Hindlimb muscle (tissue), 1 donor: ENCODE measurements around the gene TTC9. TPM values are rescaled to one million over a fixed set of nuclear protein-coding genes. Genes with fewer than 3 reads are reported as not detected.
"Not testable (repeated sequence)": the region's sequence is repeated elsewhere in the genome, so short reads cannot be mapped to it uniquely, and the experiment has no call there.

Source experiments
- DNase-seq: peaks from one replicate; pipeline ENCODE4 v3.0.0-alpha.2; 2013
- polyA plus RNA-seq: library from polyadenylated mRNA; unstranded; fragments of 120-200 nt; gene quantifications from one replicate; pipeline ENCODE4 v1.2.1, GENCODE V29; 2013; ENCODE audit not compliant: insufficient read length

The TTC9 gene
- polyA plus RNA-seq, 1 donor: 8.1 TPM

- DNase-seq: no peak
These were observed 42.3 kb downstream of the TTC9 start for GRCh38 chr14:70683983-70684382.

GRCh38 chr14:70685474-70686197, 43.9 kb downstream of the TTC9 start:
- DNase-seq: no peak

GRCh38 chr14:70692210-70692609, 50.5 kb downstream of the TTC9 start:
- DNase-seq: peak; percentile 18

DNA sequence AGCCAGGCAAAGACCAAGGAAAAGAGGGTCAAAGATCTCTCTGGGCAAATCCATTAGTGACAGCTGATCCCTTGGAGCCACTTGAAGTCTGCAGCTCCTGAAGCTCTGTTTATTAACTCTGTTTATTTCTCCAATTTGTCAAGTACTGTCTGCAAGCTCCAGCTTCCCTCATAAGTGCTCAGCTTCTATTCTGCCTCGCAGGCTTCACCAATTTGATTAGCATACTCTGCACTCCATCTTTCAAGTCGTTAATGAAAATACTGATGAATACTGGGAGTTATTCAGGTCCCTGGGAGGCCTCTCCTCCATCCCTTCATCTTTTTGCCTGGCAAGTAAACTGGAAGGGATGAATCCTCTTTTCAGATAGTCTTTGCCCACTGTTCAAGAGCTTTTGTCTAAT, 54.3 kb downstream of the TTC9 start:
- no peak for DNase-seq

DNA sequence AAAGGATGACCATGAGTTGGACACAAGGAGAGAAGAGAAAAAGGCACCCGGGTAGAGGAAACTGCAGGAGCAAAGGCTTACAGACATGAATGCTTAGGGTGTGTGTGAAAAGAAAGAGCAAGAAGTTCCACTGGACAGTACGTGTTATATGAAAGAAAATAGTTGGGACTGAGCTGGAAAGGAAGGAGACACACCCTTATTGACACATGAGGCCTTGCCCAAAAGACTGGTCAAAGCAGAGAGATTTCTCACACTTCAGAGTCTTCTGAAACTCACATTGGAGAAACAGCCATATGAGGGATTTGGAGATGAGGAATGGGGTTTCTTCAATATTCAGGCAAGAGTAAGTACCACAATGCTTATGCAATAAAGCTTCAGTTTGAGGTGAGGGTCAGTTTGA, 56.0 kb downstream of the TTC9 start:
- no peak for DNase-seq

DNA sequence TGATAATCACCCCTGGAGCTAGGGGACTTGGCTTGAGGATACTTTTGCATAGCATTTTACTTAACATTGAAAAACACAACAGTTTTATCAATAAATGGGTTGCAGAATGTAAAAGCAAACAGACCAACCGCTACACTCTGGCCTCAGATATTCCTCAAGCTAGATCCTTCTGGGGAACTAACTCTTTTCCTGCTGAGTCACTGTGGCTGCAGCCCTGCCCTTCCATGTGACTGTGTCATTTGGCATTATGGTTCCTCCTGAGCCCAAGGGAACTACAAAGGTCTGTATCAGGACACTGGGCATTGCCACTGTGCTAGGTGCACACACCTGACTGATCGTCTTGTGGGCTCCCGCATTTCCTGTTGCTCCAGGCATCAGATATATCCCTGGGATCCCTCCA, 56.6 kb downstream of the TTC9 start:
- DNase-seq: no peak

GRCh38 chr14:70699646-70700045, 57.9 kb downstream of the TTC9 start:
- no peak for DNase-seq

DNA sequence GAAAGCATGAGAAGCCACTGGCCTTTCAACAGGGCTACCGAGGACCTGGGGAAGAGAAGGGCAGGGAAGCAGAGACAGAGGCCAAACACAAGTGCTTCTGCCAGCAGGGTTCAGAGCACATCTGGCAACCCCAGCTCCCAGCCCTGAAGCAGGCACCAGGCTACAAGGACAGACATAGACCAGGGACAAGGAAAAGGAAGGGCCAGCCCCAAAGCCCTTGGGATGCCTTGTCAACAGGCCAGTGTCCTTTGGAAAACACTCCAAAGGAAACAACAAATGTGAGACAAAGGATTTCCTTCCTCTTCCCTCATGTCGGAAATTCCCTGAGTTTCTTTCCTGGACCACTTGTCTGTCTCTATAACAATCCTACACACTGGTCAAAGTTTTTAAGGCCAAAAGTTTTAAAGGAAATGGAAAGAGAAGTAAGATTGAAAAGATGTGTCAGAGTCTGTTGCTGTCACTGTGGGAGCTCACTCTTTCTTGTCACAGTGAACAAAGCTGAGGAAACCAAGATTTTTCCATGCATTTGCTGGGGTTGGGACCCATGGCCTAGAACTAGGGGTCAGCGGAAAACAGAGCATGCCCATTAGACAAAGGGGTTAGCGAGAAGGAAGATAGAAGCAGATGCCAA, 59.4 kb downstream of the TTC9 start:
- no peak for DNase-seq

- no peak for DNase-seq
These were observed 59.9 kb downstream of the TTC9 start for GRCh38 chr14:70701610-70702009.

DNA sequence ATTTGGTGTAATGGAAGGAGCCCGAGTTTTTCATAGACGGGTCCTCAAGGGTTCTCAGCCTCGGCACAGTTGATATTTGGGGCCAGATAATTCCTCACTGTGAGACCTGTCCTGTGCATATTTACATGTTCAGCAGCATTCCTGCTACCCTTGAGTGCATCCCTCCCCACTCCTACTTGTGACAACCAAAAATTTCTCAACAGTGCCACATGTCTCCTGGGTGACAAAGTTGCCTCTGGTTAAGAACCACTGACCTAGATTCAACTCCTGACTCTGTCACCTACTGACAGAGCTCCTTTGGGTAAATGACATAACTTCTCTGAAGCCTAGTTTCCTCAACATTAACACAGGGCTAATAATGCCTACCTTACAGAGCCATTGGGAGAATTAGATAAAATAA, 60.4 kb downstream of the TTC9 start:
- no peak for DNase-seq

DNA sequence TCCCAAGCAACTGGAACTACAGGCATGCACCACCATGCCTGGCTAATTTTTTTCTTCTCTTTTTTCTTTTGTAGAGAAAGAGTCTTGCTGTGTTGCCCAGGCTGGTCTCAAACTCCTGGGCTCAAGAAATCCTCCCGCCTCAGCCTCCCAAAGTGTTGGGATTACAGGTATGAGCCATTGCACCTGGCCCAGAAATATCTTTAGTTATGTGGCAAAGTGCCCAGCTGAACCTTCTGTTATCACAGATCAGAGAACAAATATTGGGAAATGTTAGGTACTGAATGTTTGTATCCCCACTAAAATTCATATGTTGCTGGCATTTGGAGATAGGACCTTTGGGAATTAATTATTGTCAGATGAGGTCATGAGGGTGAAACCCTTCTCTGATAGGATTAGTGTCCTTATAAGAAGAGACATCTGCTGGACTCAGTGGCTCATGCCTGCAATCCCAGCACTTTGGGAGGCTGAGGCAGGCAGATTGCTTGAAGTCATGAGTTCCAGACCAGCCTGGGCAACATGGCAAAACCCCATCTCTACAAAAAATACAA, 62.0 kb downstream of the TTC9 start:
- not testable (repeated sequence) for DNase-seq

- DNase-seq: no peak
These were observed 63.2 kb downstream of the TTC9 start for GRCh38 chr14:70704960-70705359.

GRCh38 chr14:70706177-70706576, 64.5 kb downstream of the TTC9 start:
- DNase-seq: no peak

DNA sequence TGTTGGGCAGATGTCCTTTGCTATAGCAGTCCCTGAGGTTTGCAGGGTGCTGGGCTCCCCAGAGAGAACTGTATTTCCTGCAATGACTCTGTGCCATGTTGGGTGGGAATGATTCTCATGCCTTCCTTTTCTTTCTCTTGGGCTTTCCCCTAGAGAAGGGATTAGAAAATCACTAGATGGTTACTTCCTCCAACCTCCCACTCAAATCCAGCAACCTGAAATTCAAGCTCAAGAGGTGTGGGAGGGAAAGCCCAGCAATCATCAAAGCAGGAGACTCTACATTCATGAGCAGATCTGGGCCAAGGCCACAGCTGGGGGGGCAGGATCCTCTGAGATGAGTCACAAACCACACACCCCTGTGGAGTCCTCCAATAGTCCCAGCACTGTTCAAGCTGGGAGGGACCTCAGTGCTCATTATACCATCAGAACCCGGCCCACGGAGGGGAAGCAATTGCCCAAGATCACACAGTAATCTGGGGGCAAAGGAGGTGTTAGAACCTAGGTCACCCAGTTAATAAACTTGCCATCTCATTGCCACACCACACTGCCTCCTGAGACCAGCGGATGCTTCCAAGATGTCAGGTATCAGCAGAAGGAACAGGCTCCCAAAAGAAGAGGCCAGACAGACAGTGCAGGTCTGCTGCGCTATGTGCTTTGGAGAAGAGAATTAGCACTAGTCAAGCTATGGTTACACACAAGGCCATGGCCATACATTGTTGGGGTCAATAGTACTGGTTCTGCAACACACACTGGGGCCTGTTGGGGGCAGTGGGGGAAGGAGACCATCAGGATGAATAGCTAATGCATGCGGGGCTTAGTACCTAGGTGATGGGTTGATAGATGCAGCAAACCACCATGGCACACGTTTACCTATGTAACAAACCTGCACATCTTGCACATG, 65.7 kb downstream of the TTC9 start:
- no peak for DNase-seq

DNA sequence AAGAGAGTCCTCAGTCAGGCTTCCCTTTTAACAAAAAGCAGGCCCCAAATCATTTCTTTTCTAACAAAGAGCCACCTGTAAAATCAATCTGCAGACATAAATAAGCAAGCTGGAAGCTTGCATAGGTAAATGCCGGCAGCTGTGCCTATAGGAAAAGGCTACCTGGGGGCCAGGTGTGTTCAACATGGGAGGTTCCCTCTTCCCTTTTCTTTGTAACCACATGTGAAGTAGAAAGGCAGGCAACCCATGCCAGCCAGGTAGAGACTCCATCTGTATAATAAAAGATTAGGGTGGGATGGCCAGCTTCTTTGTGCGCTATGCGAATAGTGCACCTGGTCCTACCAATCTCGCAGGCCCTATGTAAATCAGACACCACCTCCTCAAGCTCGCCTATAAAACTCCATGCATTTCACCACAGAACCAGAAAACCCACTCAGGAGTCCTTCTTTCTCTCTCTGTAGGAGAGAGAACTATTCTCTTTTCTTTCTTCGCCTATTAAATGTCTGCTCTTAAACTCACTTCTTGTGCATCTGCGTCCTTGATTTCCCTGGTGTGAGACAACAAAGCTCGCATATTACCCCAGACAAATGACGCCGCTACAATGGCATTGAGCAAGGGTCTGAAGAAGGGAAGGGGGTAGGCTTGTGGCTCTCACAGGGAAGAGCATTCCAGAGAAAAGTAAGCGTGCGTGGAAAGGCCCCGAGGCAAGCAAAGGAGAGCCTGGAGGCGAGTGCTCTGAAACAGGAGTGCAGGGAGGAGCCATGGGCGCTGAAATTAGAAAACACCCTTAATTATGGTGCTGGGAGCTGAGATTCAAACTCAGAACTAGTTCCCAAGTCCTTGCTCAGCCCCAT, 67.2 kb downstream of the TTC9 start:
- no peak for DNase-seq

DNA sequence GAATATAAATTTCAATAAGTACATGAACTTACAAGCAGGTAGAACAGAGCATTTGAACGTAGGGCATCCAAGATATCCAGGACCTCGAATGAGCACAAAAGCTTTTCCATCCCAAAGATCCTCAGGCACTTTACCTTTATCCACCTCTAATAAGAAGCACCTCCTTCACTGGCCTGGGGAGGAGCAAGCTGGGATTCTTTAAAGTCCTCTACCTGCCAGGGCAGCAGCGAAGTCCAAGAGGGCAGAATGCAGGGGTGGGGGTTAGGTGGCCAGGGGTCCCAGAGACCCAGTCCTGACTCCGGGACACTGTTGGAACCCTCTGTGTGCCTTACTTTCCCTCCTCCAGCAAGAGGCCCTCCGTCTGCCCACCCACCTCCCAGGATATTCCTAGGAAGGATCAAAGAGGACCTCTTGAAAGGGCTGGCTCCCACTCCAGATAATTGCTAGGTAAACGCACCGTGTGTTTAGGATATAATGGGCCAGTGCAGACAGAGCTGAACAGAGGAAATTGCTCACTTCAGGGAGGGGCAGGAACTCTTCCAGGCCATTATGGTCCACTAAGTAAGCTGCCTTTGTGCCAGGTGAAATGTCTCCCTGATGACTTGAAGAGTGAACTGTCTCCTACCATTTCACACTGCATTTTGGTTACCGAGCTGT, 68.1 kb downstream of the TTC9 start:
- no peak for DNase-seq

DNA sequence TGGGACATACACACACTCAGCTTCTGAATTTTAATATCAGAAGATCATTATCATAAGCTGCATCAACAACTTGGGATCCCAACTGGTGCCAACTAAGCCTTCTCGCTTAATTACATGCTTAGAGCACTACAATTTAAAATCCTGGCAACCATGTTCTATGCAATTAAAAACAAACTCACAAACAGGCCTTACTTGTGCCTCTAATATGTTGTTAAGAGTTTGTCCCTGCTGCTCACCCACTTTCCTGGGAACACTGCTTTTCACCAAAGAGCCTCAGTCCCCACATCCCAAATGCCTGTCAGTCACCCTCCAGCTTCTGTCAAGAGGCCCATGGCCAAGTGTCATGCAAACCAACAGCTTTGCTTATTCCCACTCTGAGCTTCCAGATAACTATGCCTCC, 69.7 kb downstream of the TTC9 start:
- no peak for DNase-seq

- DNase-seq: no peak
These were observed 71.4 kb downstream of the TTC9 start for GRCh38 chr14:70713096-70713495.

GRCh38 chr14:70713511-70713916, 71.8 kb downstream of the TTC9 start:
- DNase-seq: no peak

GRCh38 chr14:70714055-70714550, 72.4 kb downstream of the TTC9 start:
- peak; percentile 48 for DNase-seq

GRCh38 chr14:70716483-70716882, 74.8 kb downstream of the TTC9 start:
- DNase-seq: no peak
